Cardiac muscle cell (in vitro differentiated cells and primary cell): Measurements from ENCODE around the gene ATRNL1. TPM values are rescaled to one million over a fixed set of nuclear protein-coding genes. Genes with fewer than 3 reads are reported as not detected.
A peak's percentile ranks its signal among the peaks of the same experiment; 100 is the strongest.

Experiments used
- DNase-seq, 2 donors: peaks; one replicate each; pipeline versions ENCODE4 v3.0.0 to v3.0.0-alpha.2; 2010 to 2017; ENCODE audit warnings: low read depth in 1 of 2, low spot score in 1 of 2
- H3K27ac ChIP-seq: fragments of 200-600 bp; sonication (generic); 2 replicates; pipeline ENCODE4 v1.5.1; 2016
- H3K27me3 ChIP-seq: fragments of 200-600 bp; sonication (generic); 2 replicates; pipeline ENCODE4 v1.6.0; 2016; ENCODE audit warnings: control low read depth
- H3K36me3 ChIP-seq: fragments of 200-600 bp; sonication (generic); 2 replicates; pipeline ENCODE4 v1.5.1; 2016; ENCODE audit warnings: control low read depth
- H3K4me1 ChIP-seq: fragments of 200-600 bp; sonication (generic); 2 replicates; pipeline ENCODE4 v1.8.1; 2017; ENCODE audit warnings: low read depth, mild to moderate bottlenecking, mixed run types
- H3K4me3 ChIP-seq: fragments of 200-600 bp; sonication (generic); 2 replicates; pipeline ENCODE4 v1.5.1; 2016; ENCODE audit warnings: mild to moderate bottlenecking
- H3K9me3 ChIP-seq: fragments of 200-600 bp; sonication (generic); 2 replicates; pipeline ENCODE4 v1.5.1; 2017; ENCODE audit warnings: low read depth, mild to moderate bottlenecking, control low read depth
- CTCF ChIP-seq: IDR thresholded peaks from 2 replicates; pipeline ENCODE4 v1.5.1; 2012; ENCODE audit warnings: low read depth, mild to moderate bottlenecking, low read length
- polyA plus RNA-seq: library from polyadenylated mRNA; unstranded; fragments of >200 nt; fragmentation: Nextera tagmentation; extraction: Ambion mirVana; gene quantifications from 2 replicates; pipeline ENCODE4 v1.2.1, GENCODE V29; 2016
- total RNA-seq: library from RNA; depleted of rRNA; stranded (reverse); fragments of >200 nt; gene quantifications from 2 replicates; pipeline ENCODE4 v1.2.3, GENCODE V29; 2016

Gene ATRNL1
- total and polyA plus RNA-seq, 2 experiments from 2014 or later = 4.5 to 14.1 TPM

- DNase-seq = peak; percentile 8 to 29
- peak; percentile 42 for TF ChIP-seq CTCF
- H3K4me3 ChIP-seq = no peak overlapping the region
- no peak overlapping the region for H3K27ac ChIP-seq
- no peaks in the 10 kb centered on the region for H3K9me3 ChIP-seq
- no peaks in the 10 kb centered on the region for H3K27me3 ChIP-seq
- no peaks in the 10 kb centered on the region for H3K36me3 ChIP-seq
- H3K4me1 ChIP-seq = no peaks in the 10 kb centered on the region
These were observed 48.1 kb downstream of the ATRNL1 start for GRCh38 chr10:115141254-115141653.

GRCh38 chr10:115157357-115157756 lies 64.2 kb downstream of the ATRNL1 start:
- TF ChIP-seq CTCF = no peak
- Histone ChIP-seq H3K36me3 (no peaks in the 10 kb centered on the region), H3K27ac (no peak overlapping the region), H3K4me3 (no peak overlapping the region), H3K9me3 (no peaks in the 10 kb centered on the region), H3K4me1 (no peaks in the 10 kb centered on the region), H3K27me3 (no peaks in the 10 kb centered on the region)
- DNase-seq = no peak

DNA sequence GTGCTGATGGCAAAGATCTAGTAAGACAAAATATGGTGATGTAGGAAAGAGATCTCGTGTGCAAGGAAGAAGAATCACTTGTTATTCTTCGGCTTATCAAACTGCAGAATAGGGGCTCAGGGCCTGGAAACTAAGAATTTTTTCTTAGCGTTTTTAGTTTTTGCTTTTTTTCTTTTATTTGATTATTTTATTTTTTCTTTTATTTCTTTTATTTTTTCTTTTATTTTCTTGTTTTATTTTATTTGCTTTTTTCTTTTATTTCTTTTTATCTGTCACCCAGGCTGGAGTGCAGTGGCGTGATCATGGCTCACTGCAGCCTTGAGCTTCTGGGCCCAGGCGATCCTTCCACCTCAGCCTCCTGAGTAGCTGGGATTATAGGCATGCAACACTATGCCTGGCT lies 70.0 kb downstream of the ATRNL1 start:
- DNase-seq = no peak
- Histone ChIP-seq H3K27ac (no peak overlapping the region), H3K4me3 (no peak overlapping the region)

GRCh38 chr10:115164220-115164619 lies 71.1 kb downstream of the ATRNL1 start:
- no peak for TF ChIP-seq CTCF
- no peak overlapping the region for H3K27ac ChIP-seq
- H3K4me1 ChIP-seq = no peaks in the 10 kb centered on the region
- no peaks in the 10 kb centered on the region for H3K27me3 ChIP-seq
- DNase-seq = no peak
- H3K36me3 ChIP-seq = no peaks in the 10 kb centered on the region
- no peaks in the 10 kb centered on the region for H3K9me3 ChIP-seq
- H3K4me3 ChIP-seq = no peak overlapping the region

More for the DNA sequence above, 70.0 kb downstream of the ATRNL1 start:
- H3K9me3 ChIP-seq = no peaks in the 10 kb centered on the region
- no peaks in the 10 kb centered on the region for H3K27me3 ChIP-seq
- no peaks in the 10 kb centered on the region for H3K4me1 ChIP-seq
- TF ChIP-seq CTCF = no peak
- H3K36me3 ChIP-seq = no peaks in the 10 kb centered on the region

GRCh38 chr10:115167751-115168150 lies 74.6 kb downstream of the ATRNL1 start:
- TF ChIP-seq CTCF = no peak
- Histone ChIP-seq H3K4me3 (no peak overlapping the region), H3K27me3 (no peaks in the 10 kb centered on the region), H3K36me3 (no peaks in the 10 kb centered on the region), H3K4me1 (no peaks in the 10 kb centered on the region), H3K9me3 (no peaks in the 10 kb centered on the region), H3K27ac (no peak overlapping the region)
- DNase-seq = peak in 1 of 2 donors; percentile 1
